GM18499 (cell line): ENCODE results near the gene HSPA5.
"Not testable (repeated sequence)": the region's sequence is repeated elsewhere in the genome, so short reads cannot be mapped to it uniquely, and the experiment has no call there.

Experiments used
- ATAC-seq: cut with Tn5 transposase; IDR thresholded peaks from one replicate; pipeline ENCODE4 v1.9.1; 2021; ENCODE audit warnings: moderate number of reproducible peaks; ENCODE audit not compliant: insufficient read depth, unreplicated experiment

HSPA5 gene

GRCh38 chr9:125200216-125201047, 40.7 kb downstream of the HSPA5 start, which contains the start of gene RABEPK:
TSS of gene RABEPK (plus strand) at chr9:125200542. CDS start at chr9:125203014, 2,472 bp downstream.
- ATAC-seq, result peak; percentile 86

DNA sequence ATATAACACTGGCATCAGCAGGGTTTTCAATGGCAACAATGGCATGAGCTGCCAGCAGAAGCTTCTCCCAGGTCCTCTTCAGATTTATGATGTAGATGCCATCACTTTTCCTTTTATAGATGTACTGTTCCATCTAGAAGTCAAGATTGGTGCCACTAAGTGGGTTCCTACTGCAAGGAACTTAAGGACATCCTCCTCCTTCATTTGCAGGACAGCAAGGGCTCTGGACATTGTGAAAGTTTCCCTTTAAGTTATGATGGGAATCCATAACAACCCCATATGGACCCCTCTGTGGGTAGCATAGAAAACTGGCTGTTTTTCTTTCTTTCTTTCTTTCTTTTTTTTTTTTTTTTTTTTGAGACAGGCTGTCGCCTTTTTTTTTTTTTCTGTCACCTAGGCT, 45.6 kb downstream of the HSPA5 start:
- ATAC-seq, result not testable (repeated sequence)

- ATAC-seq, result not testable (repeated sequence)
Measured at GRCh38 chr9:125194466-125194865, 46.7 kb downstream of the HSPA5 start.

- ATAC-seq, result no peak
Measured at GRCh38 chr9:125190361-125190801, 50.8 kb downstream of the HSPA5 start.

DNA sequence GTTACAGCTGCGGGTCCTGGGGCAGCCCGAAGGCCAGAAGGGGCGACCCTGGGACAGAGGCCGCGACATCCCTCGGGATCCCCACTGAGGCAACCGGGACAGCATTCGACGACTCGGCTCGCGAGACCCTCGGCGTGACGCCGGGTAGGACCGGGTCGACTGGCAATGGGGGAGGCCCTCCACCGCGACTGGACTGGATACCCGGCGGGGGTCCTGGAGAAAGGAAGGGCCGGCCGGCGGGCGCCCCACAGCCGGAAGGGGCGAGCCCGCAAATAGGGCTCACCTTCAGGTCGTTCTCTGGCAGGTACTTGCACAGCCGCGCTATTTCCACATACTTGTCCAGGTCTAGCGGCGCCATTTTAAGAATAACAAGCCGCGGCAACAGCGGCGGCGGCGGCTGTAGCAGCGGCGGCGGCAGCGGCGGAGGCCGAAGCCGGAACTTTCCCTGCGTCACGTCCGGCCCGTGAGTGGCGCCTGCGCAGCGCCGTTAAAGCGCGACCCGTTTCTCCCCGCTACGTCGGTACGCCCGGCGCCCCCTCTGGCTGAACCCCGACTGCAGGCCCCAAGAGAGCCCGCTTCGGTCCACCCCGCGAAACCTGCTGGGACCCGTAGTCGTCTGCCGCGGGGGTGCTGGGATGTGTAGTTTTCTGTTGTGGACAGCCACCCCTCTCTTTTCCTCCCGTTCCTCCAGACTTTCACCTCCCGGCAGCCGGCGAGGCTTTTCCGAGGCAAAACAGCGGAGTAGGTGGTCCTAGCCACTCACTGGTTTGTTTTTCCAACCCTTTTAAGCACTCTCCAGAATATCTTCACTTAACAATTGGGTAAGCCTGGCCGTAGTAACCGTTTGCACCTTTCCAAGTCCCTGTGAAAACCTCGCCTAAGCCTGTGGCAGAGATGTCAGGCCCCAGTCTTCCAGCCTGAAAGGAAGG, 51.5 kb downstream of the HSPA5 start, which contains the start of gene PPP6C:
Gene PPP6C (minus strand): TSS at position 443 of the 929 bp plus-strand sequence. CDS start 85 bp downstream, at position 358.
- ATAC-seq, result peak; percentile 86

DNA sequence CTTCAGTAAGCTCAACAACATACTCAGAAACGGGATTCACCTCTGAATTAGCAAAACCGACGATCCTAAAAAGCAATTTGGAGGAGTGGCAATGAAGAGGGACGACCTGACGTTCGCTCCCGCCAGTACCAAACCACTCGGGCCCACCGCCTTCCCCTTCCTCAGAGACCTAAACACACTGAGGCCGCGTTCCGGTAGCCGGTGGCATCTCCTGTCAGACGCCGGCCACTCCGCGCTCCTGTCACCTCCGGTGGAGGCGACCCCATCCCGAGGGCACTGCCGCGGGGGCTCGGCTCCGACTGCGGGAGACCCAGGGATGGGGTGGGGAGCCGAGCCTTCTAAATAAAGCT, 52.2 kb downstream of the HSPA5 start:
- ATAC-seq, result no peak
